ENCODE measurements around the gene NCOA3.

- no peak for TF ChIP-seq POLR2A (IDR thresholded peaks at IDR 0.05; ENCODE audit: low read depth, low read length)
- TF ChIP-seq POLR2AphosphoS5 (IDR thresholded peaks at IDR 0.05; ENCODE audit: low read depth, low read length) = no peak
Measured at GRCh38 chr20:47611785-47612184, 110.1 kb downstream of the NCOA3 start.
